Activated naive CD8-positive, alpha-beta T cell treated with anti-CD3 and anti-CD28 coated beads, Interleukin-2, amount 10 ng/mL, durations not matched to agents 7 days and 5 days (primary cell): ENCODE results near the gene HILPDA. TPM values are rescaled to one million over a fixed set of nuclear protein-coding genes. Genes with fewer than 3 reads are reported as not detected.

Experiments
- ATAC-seq: fragments of 150-1000 bp; cut with Tn5 transposase; one replicate; pipeline ENCODE4 v1.10.0; 2021; ENCODE audit warnings: low read depth, moderate library complexity
- POLR2A ChIA-PET: fragments of 350-600 bp; sonication (Branson Sonifier 250); formaldehyde crosslinking; loops from one replicate; lab custom pipeline; 2021; ENCODE audit warnings: antibody characterized with exemption; lab: Charles Lee
- DNase-seq: peaks from one replicate; pipeline ENCODE4 v3.0.0; 2021
- H3K27ac Mint-ChIP-seq: one replicate; pipeline ENCODE4 v1.8.0; 2022; ENCODE audit warnings: mild to moderate bottlenecking, mixed read lengths
- H3K27me3 Mint-ChIP-seq: one replicate; pipeline ENCODE4 v1.8.0; 2022; ENCODE audit warnings: mild to moderate bottlenecking, moderate library complexity, mixed read lengths
- H3K36me3 Mint-ChIP-seq: one replicate; pipeline ENCODE4 v1.8.0; 2021; ENCODE audit warnings: mild to moderate bottlenecking, mixed read lengths
- H3K4me1 Mint-ChIP-seq: one replicate; pipeline ENCODE4 v1.8.0; 2021; ENCODE audit warnings: mixed read lengths
- H3K4me3 Mint-ChIP-seq: one replicate; pipeline ENCODE4 v1.8.0; 2022; ENCODE audit warnings: mild to moderate bottlenecking, moderate library complexity, mixed read lengths
- H3K9me3 Mint-ChIP-seq: one replicate; pipeline ENCODE4 v1.8.0; 2021; ENCODE audit warnings: mixed read lengths
- total RNA-seq, 2 experiments: library from RNA; stranded (reverse); gene quantifications; one replicate each; pipeline ENCODE4 v1.2.3, GENCODE V29; 2021

Gene HILPDA
- 10 to 100 TPM; 27.8 to 28.4 TPM for total RNA-seq

GRCh38 chr7:128455543-128456254 is at the start of gene HILPDA:
Gene HILPDA, plus strand, starts transcription at chr7:128455878. Its CDS starts 1,391 bp downstream, at chr7:128457269.
- H3K4me3 Mint-ChIP-seq, result peak within 1 kb of the TSS; percentile 96

GRCh38 chr7:128406314-128407232 is 49.1 kb upstream of the HILPDA start:
- Mint-ChIP-seq H3K4me1 (peaks cover 36% of the 10 kb centered on the region), H3K27me3 (peaks cover 6% of the 10 kb centered on the region), H3K9me3 (no peaks in the 10 kb centered on the region), H3K36me3 (peaks cover 4% of the 10 kb centered on the region), H3K4me3 (peak overlapping the region; percentile 85), H3K27ac (peak overlapping the region; percentile 56)
- DNase-seq (no peak), ATAC-seq (no peak)
- POLR2A ChIA-PET, result interaction anchor here (1.3 kb wide), 1 partner anchor 10 kb away, joined by 3 read pairs; no protein-coding TSS in a partner anchor

More at GRCh38 chr7:128455543-128456254, at the start of gene HILPDA:
- peak; percentile 91 for ATAC-seq
- POLR2A ChIA-PET, result interaction anchor here (0.6 to 1.5 kb wide), 5 partner anchors 20 to 112 kb away, joined by 3 to 5 read pairs (median 4); partner anchors contain the start of gene RBM28
- peaks cover 25% of the 10 kb centered on the region for H3K36me3 Mint-ChIP-seq
- H3K27ac Mint-ChIP-seq, result peak within 1 kb of the TSS; percentile 97
- peaks cover 3% of the 10 kb centered on the region for H3K27me3 Mint-ChIP-seq
- H3K4me1 Mint-ChIP-seq, result peaks cover 35% of the 10 kb centered on the region
- H3K9me3 Mint-ChIP-seq, result no peaks in the 10 kb centered on the region
- DNase-seq, result peak; percentile 97

- Mint-ChIP-seq H3K4me3 (no peak overlapping the region), H3K27ac (no peak overlapping the region), H3K4me1 (peaks cover 36% of the 10 kb centered on the region), H3K36me3 (peaks cover 4% of the 10 kb centered on the region), H3K9me3 (no peaks in the 10 kb centered on the region), H3K27me3 (peaks cover 12% of the 10 kb centered on the region)
- POLR2A ChIA-PET, result interaction anchor here (1.3 kb wide), 1 partner anchor 10 kb away, joined by 3 read pairs; no protein-coding TSS in a partner anchor
- DNase-seq, result no peak
- no peak for ATAC-seq
These were observed 48.5 kb upstream of the HILPDA start for GRCh38 chr7:128407233-128407589.

GRCh38 chr7:128407751-128408708 is 47.6 kb upstream of the HILPDA start:
- Mint-ChIP-seq H3K27me3 (peaks cover 16% of the 10 kb centered on the region), H3K4me3 (peak overlapping the region; percentile 7), H3K27ac (no peak overlapping the region), H3K4me1 (peaks cover 36% of the 10 kb centered on the region), H3K9me3 (no peaks in the 10 kb centered on the region), H3K36me3 (peaks cover 4% of the 10 kb centered on the region)
- ATAC-seq (no peak), DNase-seq (no peak)
- POLR2A ChIA-PET, result no interaction called here

GRCh38 chr7:128408709-128409595 is 46.7 kb upstream of the HILPDA start:
- DNase-seq (no peak), ATAC-seq (no peak)
- Mint-ChIP-seq H3K27me3 (peaks cover 25% of the 10 kb centered on the region), H3K4me1 (peaks cover 34% of the 10 kb centered on the region), H3K27ac (peak overlapping the region; percentile 52), H3K9me3 (peaks cover 2% of the 10 kb centered on the region), H3K36me3 (peaks cover 2% of the 10 kb centered on the region), H3K4me3 (peak overlapping the region; percentile 87)
- POLR2A ChIA-PET, result interaction anchor here (1.8 kb wide), 1 partner anchor 16 kb away, joined by 6 read pairs; no protein-coding TSS in a partner anchor

GRCh38 chr7:128409596-128410450 is 45.9 kb upstream of the HILPDA start, which contains the start of gene IMPDH1:
Gene IMPDH1, minus strand, starts transcription at chr7:128409982. Its CDS starts 81 bp downstream, at chr7:128409901.
- ATAC-seq (peak; percentile 90), DNase-seq (peak; percentile 96)
- peaks cover 2% of the 10 kb centered on the region for H3K36me3 Mint-ChIP-seq
- H3K4me3 Mint-ChIP-seq, result peak within 1 kb of the TSS; percentile 91
- H3K27ac Mint-ChIP-seq, result peak within 1 kb of the TSS; percentile 75
- POLR2A ChIA-PET, result interaction anchor here (0.9 to 1.8 kb wide), 2 partner anchors 15 to 21 kb away, joined by 3 to 6 read pairs; no protein-coding TSS in a partner anchor
- peaks cover 2% of the 10 kb centered on the region for H3K9me3 Mint-ChIP-seq
- peaks cover 26% of the 10 kb centered on the region for H3K4me1 Mint-ChIP-seq
- peaks cover 29% of the 10 kb centered on the region for H3K27me3 Mint-ChIP-seq

GRCh38 chr7:128410451-128410753 is 45.3 kb upstream of the HILPDA start:
- ATAC-seq, result no peak
- Mint-ChIP-seq H3K9me3 (peaks cover 2% of the 10 kb centered on the region), H3K36me3 (peaks cover 2% of the 10 kb centered on the region)

GRCh38 chr7:128415217-128415785 is 40.4 kb upstream of the HILPDA start:
- H3K36me3 Mint-ChIP-seq, result no peaks in the 10 kb centered on the region
- DNase-seq (no peak), ATAC-seq (no peak)
- POLR2A ChIA-PET, result no interaction called here
- H3K27me3 Mint-ChIP-seq, result peaks cover 34% of the 10 kb centered on the region
- no peak overlapping the region for H3K27ac Mint-ChIP-seq
- peaks cover 2% of the 10 kb centered on the region for H3K4me1 Mint-ChIP-seq
- no peak overlapping the region for H3K4me3 Mint-ChIP-seq
- peaks cover 2% of the 10 kb centered on the region for H3K9me3 Mint-ChIP-seq

More at GRCh38 chr7:128410451-128410753, 45.3 kb upstream of the HILPDA start:
- no peak for DNase-seq
- H3K27me3 Mint-ChIP-seq, result peaks cover 29% of the 10 kb centered on the region
- POLR2A ChIA-PET, result interaction anchor here (0.9 to 1.8 kb wide), 2 partner anchors 15 to 21 kb away, joined by 3 to 6 read pairs; no protein-coding TSS in a partner anchor
- peaks cover 23% of the 10 kb centered on the region for H3K4me1 Mint-ChIP-seq
- H3K4me3 Mint-ChIP-seq, result peak overlapping the region; percentile 91
- H3K27ac Mint-ChIP-seq, result peak overlapping the region; percentile 75

GRCh38 chr7:128417071-128417470 is 38.6 kb upstream of the HILPDA start:
- Mint-ChIP-seq H3K9me3 (peaks cover 2% of the 10 kb centered on the region), H3K27ac (no peak overlapping the region), H3K4me1 (peaks cover 3% of the 10 kb centered on the region), H3K4me3 (no peak overlapping the region), H3K27me3 (peaks cover 26% of the 10 kb centered on the region), H3K36me3 (no peaks in the 10 kb centered on the region)
- DNase-seq, result no peak
- ATAC-seq, result no peak
- POLR2A ChIA-PET, result interaction anchor here (1.2 to 1.3 kb wide), 2 partner anchors 10 to 96 kb away, joined by 3 read pairs; no protein-coding TSS in a partner anchor

GRCh38 chr7:128419257-128419656 is 36.4 kb upstream of the HILPDA start:
- Mint-ChIP-seq H3K27ac (no peak overlapping the region), H3K4me1 (peaks cover 3% of the 10 kb centered on the region), H3K36me3 (no peaks in the 10 kb centered on the region), H3K9me3 (no peaks in the 10 kb centered on the region), H3K27me3 (peaks cover 10% of the 10 kb centered on the region), H3K4me3 (no peak overlapping the region)
- POLR2A ChIA-PET, result no interaction called here
- DNase-seq, result no peak
- ATAC-seq, result no peak
